Limb (tissue), 2 donors: ENCODE data around the gene CHN1.

ENCODE experiments used
- DNase-seq, 2 donors: peaks; one replicate each; pipeline ENCODE4 v3.0.0-alpha.2; 2016; ENCODE audit errors: extremely low spot score in 2 of 2

CHN1 gene

GRCh38 chr2:174827371-174828369, 177.5 kb downstream of the CHN1 start:
- no peak for DNase-seq

GRCh38 chr2:174826051-174826450, 179.1 kb downstream of the CHN1 start:
- DNase-seq = no peak

- DNase-seq = no peak
Observed at GRCh38 chr2:174824068-174824467, 181.1 kb downstream of the CHN1 start.

- DNase-seq = no peak
Observed at GRCh38 chr2:174821628-174822027, 183.6 kb downstream of the CHN1 start.

GRCh38 chr2:174820361-174820760, 184.8 kb downstream of the CHN1 start:
- no peak for DNase-seq

DNA sequence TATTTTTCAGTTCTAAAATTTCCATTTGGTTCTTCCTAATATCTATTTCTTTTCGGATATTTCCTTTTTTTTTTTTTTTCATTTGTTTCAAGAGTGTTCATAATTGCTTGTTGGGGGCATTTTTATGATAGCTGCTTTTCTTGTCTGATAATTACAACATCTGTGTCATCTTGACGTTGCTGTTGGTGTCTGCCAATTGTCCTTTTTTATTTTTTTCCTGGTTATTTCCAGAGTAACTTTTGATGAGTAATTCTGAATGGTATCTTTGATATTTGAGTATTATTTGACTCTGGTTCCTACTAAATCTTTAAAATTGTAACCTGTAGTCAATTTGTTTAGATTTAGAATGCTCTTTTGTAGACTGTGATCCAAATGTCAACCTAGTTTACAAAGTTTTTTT, 189.7 kb downstream of the CHN1 start:
- DNase-seq = no peak

GRCh38 chr2:174812037-174812436, 193.1 kb downstream of the CHN1 start:
- DNase-seq = no peak

DNA sequence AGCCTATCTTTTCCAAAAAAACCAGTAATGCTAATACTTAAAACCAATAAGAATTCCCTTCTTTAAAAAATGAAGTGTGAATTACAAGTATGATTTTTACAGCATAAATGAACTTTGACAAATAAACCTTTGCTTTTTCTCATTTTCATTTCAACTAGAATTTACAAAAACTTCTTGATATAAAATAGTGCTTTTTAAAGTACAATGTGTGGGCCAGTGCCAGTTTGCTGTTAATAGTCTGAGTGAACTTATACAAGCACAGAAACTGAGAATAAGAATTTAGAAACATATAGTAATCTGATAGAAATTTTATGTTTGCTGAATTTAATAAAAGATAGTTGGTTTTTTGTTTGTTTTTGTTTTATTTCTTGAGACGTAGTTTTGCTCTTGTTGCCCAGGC, 197.2 kb downstream of the CHN1 start:
- no peak for DNase-seq

DNA sequence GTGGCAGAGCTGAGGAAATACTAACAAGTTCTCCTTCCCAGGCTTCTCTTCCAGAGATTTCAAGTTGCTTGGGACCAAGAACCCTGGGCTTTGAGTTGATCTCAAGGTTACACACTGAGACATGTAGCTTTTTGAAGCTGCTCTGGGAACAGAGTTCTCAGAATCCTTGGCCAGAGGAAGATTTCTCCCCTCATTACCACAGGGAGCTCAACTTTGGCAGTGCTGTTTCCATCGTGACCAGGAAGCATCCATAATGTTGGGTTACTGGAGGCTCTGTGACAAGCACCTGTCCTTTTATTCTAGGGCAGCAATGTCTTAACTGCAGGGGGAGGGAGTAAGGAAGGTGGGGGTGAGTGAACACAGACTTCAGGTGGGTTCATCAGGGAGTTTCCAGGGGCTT, 199.4 kb downstream of the CHN1 start:
- DNase-seq = no peak

DNA sequence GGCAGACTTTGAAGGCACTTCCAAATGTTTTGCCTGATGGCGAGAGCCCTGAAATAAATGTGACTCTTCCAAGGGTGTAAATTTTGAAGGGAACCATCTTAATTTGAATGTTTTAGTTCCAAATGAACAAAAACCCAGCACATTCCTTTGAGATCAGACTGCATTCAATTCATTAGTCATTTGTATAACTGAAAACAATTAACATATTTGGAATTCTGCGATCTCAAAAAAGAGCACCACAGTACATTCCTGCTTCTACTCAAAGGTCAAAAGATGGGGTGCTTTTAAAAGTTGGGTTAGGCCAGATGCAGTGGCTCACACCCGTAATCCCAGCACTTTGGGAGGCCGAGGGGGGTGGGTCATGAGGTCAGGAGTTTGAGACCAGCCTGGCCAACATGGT, 202.7 kb downstream of the CHN1 start:
- no peak for DNase-seq

- no peak for DNase-seq
Observed at GRCh38 chr2:174800436-174801205, 204.6 kb downstream of the CHN1 start.

GRCh38 chr2:174798801-174799200, 206.4 kb downstream of the CHN1 start:
- DNase-seq = no peak

DNA sequence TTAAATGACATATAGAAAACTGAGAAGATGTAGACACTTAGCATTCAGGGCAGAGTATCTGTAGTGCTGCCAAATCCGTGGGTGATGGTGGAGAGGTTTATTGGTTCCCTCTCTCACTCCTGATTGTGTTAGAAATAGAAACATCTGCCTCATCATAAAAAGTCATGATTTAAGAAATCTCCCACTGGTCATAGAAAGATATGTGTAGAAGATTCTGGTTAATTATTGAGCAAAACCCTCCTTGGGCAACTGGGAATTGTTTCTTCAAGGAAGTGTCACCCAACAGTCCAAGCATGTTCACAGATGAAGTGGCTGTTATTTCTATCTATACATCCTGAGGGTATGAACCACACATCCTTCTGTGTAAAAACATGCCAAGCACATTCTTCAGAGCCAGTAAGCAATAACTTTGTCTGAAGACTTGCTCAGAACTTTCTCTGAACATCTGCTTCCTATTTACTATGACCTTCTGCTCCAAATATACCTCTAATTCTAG, 207.4 kb downstream of the CHN1 start:
- peak in 1 of 2 donors; percentile 52 for DNase-seq

DNA sequence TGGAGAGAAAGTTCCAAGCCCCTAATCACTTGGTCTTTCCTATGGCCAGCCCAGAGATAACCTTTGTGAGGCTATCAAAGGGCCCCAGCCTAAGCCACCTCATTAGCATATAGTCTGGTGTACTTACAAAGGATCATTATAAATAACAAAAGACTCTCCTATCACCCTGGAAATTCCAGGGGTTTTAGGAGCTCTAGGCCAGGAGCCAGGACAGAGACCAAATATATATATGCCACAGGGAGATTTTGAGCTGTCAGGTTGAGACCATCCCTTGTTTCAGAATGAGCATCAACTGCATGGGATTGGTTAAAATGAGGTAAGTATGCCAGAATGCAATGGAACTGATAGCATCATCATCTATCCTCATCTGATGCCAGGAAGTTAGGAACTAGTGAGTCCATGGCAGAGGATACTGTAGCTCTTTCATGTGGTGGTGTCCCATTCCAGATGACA, 208.8 kb downstream of the CHN1 start:
- no peak for DNase-seq

GRCh38 chr2:174794851-174795374, 210.3 kb downstream of the CHN1 start:
- DNase-seq = no peak

GRCh38 chr2:174792309-174793025, 212.7 kb downstream of the CHN1 start:
- no peak for DNase-seq

- no peak for DNase-seq
Observed at GRCh38 chr2:174791746-174792280, 213.4 kb downstream of the CHN1 start.

DNA sequence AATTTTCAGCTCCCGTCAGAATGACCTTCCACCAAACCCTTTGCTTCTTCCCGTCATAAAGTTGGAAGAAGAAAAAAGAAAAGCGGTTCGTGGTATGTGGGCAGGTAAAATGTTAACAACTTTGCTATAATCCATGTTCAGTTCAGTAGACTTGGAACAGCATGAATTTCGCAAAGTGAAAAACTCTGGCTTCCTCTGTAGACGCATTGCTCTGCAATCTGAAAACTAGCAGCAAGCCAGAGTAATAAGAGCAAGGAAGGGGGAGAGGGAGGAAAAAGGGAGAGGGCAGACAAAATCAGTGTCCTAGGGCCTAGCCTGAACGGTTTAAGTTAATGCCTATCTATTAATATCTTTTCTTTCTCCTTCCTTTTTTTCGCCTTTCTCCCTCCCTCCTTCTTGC, 214.2 kb downstream of the CHN1 start:
- no peak for DNase-seq

GRCh38 chr2:174789001-174789400, 216.2 kb downstream of the CHN1 start:
- DNase-seq = no peak

DNA sequence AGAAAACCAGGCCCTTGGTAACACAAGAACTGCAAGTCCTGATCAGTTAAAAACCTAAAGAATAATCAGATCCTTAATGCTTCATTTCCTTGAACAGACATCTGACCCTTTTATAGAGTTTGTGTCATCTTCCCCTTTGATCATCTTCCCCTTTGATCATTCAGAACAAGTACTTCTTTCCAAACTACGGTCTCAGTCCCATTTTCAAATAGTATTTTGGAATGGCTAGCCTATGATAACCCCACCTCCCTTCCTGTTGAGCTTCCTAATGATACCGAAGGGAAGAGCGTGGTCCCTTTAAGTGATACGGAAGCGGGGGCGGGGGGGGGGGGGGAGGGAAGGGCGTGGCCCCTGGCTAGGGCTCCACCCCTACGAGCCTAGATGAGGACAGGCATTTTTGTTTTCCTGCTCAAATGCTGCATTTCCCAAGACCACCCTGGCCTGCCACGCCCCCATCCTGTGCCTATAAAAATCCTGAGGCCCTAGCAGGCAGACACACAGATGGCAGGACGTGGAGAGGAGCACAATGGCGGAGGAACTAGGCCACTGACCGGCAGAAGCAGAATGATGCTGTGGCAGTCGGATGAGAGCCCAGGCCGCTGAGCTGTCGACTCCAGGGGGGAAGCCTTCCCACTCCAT, 216.8 kb downstream of the CHN1 start:
- DNase-seq = no peak
